Aorta (tissue), 5 donors: ENCODE measurements around the gene PRKCSH. TPM values are rescaled to one million over a fixed set of nuclear protein-coding genes. Genes with fewer than 3 reads are reported as not detected.

Source experiments
- ATAC-seq: fragments of 200-7000 bp; cut with Tn5 transposase; one replicate; pipeline ENCODE4 v1.9.1; 2022; ENCODE audit warnings: moderate library complexity; ENCODE audit not compliant: low FRiP score
- DNase-seq, 2 donors: peaks; one replicate each; pipeline ENCODE4 v3.0.0-alpha.2; 2020
- H3K27ac ChIP-seq, 2 donors: one replicate each; pipeline ENCODE4 v1.5.1; 2013; ENCODE audit warnings: low read length in 2 of 2, mild to moderate bottlenecking in 2 of 2, moderate library complexity in 2 of 2, control low read depth in 1 of 2, inconsistent platforms in 1 of 2, low read depth in 1 of 2
- H3K27me3 ChIP-seq, 2 donors: one replicate each; pipeline ENCODE4 v1.6.1; 2013; ENCODE audit warnings: control low read depth in 1 of 2, low read length in 1 of 2, mild to moderate bottlenecking in 1 of 2, moderate library complexity in 1 of 2; ENCODE audit not compliant: insufficient read depth in 2 of 2, control insufficient read depth in 1 of 2
- H3K36me3 ChIP-seq, 2 donors: one replicate each; pipeline ENCODE4 v1.6.1; 2013; ENCODE audit warnings: control low read depth in 1 of 2, low read length in 1 of 2, mild to moderate bottlenecking in 1 of 2; ENCODE audit not compliant: insufficient read depth in 2 of 2, control insufficient read depth in 1 of 2
- H3K4me1 ChIP-seq, 2 donors: one replicate each; pipeline ENCODE4 v1.6.1; 2013; ENCODE audit warnings: low read length in 2 of 2, control low read depth in 1 of 2, mild to moderate bottlenecking in 1 of 2, moderate library complexity in 1 of 2; ENCODE audit not compliant: insufficient read depth in 2 of 2, control insufficient read depth in 1 of 2
- H3K4me3 ChIP-seq, 2 donors: one replicate each; pipeline ENCODE4 v1.5.1; 2013; ENCODE audit warnings: low read length in 2 of 2, control low read depth in 1 of 2, mild to moderate bottlenecking in 1 of 2
- H3K9me3 ChIP-seq: one replicate; pipeline ENCODE4 v1.6.1; 2013; ENCODE audit warnings: mild to moderate bottlenecking, low read length; ENCODE audit not compliant: control insufficient read depth
- WGBS, 2 donors: extraction: QIAGEN DNeasy Blood & Tissue Kit; methylation state at CpG; one replicate each; pipeline ENCODE4 v1.1.7; 2013; 5-methylcytosine and 5-hydroxymethylcytosine counted together
- intact Hi-C, 2 donors: fragments of 100-400 bp; cut with DNase I; formaldehyde crosslinking; loops; one replicate each; pipeline versions ENCODE4 v1.14.2 to v1.15.0; 2022
- long read RNA-seq, 2 donors: library from polyadenylated mRNA; unstranded; transcript quantifications; one replicate each; pipeline ENCODE4 v2.0.0, GENCODE V29; 2020 to 2021
- polyA plus RNA-seq, 2 donors: library from polyadenylated mRNA; stranded (reverse); fragments of 200-250 nt; gene quantifications; one replicate each; pipeline ENCODE4 v1.2.3, GENCODE V29; 2013
- total RNA-seq, 2 donors: library from RNA; stranded (reverse); fragmentation: NEBNext Ultra II Directional; extraction: Animal tissue kit (Norgen Biotek cat#: 25700); gene quantifications; one replicate each; pipeline ENCODE4 v1.2.1, GENCODE V29; 2021
- donor health status: healthy with polysubstance abuse.
- donor health status: Bipolar disorder and iron deficiency.
- donor health status: DM: no; HTN: no; CAD: no.
- donor health status: DM: no; HTN: no; CAD: no.
- donor health status: DM: yes; HTN: yes; CAD: no.

Gene PRKCSH, protein sequence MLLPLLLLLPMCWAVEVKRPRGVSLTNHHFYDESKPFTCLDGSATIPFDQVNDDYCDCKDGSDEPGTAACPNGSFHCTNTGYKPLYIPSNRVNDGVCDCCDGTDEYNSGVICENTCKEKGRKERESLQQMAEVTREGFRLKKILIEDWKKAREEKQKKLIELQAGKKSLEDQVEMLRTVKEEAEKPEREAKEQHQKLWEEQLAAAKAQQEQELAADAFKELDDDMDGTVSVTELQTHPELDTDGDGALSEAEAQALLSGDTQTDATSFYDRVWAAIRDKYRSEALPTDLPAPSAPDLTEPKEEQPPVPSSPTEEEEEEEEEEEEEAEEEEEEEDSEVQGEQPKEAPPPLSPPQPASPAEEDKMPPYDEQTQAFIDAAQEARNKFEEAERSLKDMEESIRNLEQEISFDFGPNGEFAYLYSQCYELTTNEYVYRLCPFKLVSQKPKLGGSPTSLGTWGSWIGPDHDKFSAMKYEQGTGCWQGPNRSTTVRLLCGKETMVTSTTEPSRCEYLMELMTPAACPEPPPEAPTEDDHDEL
- total RNA-seq, result 100 to 1,000 TPM; 168 to 207 TPM
- polyA plus RNA-seq, result 100 to 1,000 TPM in 1 of 2 donors, 10 to 100 TPM in 1; 90.2 to 168 TPM
- long read RNA-seq, donor 1, partial matches to known transcripts, result 34 of 131 reads
- long read RNA-seq, donor 1, other reads (novel, unspliced or antisense), result 92 of 131 reads
- long read RNA-seq, donor 2, partial matches to known transcripts, result 13 of 39 reads
- long read RNA-seq, donor 2, other reads (novel, unspliced or antisense), result 25 of 39 reads

DNA sequence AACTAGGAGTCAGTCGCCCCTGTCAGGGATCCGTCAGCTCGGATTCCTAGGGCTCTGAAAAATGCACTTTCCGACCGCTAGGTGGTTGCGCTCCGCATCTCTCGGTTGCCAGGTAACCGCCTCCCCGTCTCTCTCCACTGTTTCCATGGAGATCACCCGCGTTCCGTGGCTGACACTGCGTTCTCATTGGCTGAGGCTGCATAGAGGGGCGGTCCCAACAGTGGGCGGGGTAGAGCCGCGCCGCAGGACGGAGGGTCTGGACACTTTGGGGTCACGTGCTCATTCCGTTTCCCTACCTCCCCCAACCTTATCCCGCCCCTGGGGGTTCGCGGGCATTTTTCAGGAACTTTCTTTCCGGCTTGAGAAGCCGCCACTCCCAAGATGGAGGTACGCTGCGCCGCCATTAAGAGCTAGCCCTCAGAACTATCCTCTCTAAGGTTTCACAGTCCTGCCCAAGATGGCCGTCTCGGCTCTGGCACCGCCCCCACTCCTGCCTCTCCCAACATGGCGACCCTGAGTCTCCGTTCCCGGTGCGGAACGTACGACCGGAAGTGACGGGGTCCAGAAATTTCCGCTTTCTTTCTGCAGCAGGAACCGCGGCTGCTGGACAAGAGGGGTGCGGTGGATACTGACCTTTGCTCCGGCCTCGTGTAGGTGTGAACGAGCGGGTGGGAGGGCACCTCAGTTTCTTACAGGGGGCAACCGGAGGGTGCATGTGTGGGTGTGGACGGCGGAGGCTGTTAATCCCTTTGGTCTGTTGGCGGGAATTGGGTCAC, at the start of gene PRKCSH, which contains the start of gene ODAD3:
Gene PRKCSH, plus strand, starts transcription at position 579 of the 776 bp plus-strand sequence. CDS start 483 bp downstream, outside the sequence.
Gene ODAD3, minus strand, starts transcription at position 65 of the 776 bp plus-strand sequence. CDS start 105 bp downstream, outside the sequence.
- H3K4me1 ChIP-seq, result no peaks in the 10 kb centered on the region
- intact Hi-C loops, result loop anchor here (5.0 kb wide), 2 partner anchors 53 to 143 kb away; partner anchors contain the start of gene EPOR (in 1 of the 2)
- H3K36me3 ChIP-seq, result no peaks in the 10 kb centered on the region
- peak; percentile 99 to 100 for DNase-seq
- no peaks in the 10 kb centered on the region for H3K9me3 ChIP-seq
- peak; percentile 99 for ATAC-seq
- peak within 1 kb of the TSS; percentile 49 to 67 for H3K4me3 ChIP-seq
- H3K27ac ChIP-seq, result peak within 1 kb of the TSS in 1 of 2 donors; percentile 66
- H3K27me3 ChIP-seq, result no peaks in the 10 kb centered on the region
- WGBS, 2 donors, result 0% methylated on average over 52 to 53 of the region's 53 CpGs

- Histone ChIP-seq H3K4me3 (no peak overlapping the region), H3K9me3 (peaks cover 2% of the 10 kb centered on the region), H3K36me3 (no peaks in the 10 kb centered on the region), H3K27ac (no peak overlapping the region), H3K27me3 (no peaks in the 10 kb centered on the region), H3K4me1 (no peaks in the 10 kb centered on the region)
- intact Hi-C loops, result no loop called here
- DNase-seq (no peak), ATAC-seq (no peak)
- WGBS, 2 donors, result 72 to 75% methylated on average over 19 of the region's 19 CpGs
Observed at GRCh38 chr19:11387162-11388034, 48.0 kb upstream of the PRKCSH start.

GRCh38 chr19:11390359-11390758, 45.1 kb upstream of the PRKCSH start:
- 92 to 100% methylated on average over 2 of the region's 2 CpGs for WGBS, 2 donors
- intact Hi-C loops, result no loop called here

GRCh38 chr19:11390933-11391680, 44.3 kb upstream of the PRKCSH start:
- Histone ChIP-seq H3K4me1 (no peaks in the 10 kb centered on the region), H3K36me3 (no peaks in the 10 kb centered on the region), H3K4me3 (no peak overlapping the region), H3K9me3 (peaks cover 2% of the 10 kb centered on the region), H3K27me3 (no peaks in the 10 kb centered on the region), H3K27ac (no peak overlapping the region)
- intact Hi-C loops, result no loop called here
- DNase-seq (no peak), ATAC-seq (no peak)
- 77 to 83% methylated on average over 4 of the region's 4 CpGs for WGBS, 2 donors

More at GRCh38 chr19:11390359-11390758, 45.1 kb upstream of the PRKCSH start:
- no peak overlapping the region for H3K27ac ChIP-seq
- DNase-seq (no peak), ATAC-seq (no peak)
- H3K4me1 ChIP-seq, result no peaks in the 10 kb centered on the region
- H3K36me3 ChIP-seq, result no peaks in the 10 kb centered on the region
- peaks cover 2% of the 10 kb centered on the region for H3K9me3 ChIP-seq
- H3K27me3 ChIP-seq, result no peaks in the 10 kb centered on the region
- no peak overlapping the region for H3K4me3 ChIP-seq

DNA sequence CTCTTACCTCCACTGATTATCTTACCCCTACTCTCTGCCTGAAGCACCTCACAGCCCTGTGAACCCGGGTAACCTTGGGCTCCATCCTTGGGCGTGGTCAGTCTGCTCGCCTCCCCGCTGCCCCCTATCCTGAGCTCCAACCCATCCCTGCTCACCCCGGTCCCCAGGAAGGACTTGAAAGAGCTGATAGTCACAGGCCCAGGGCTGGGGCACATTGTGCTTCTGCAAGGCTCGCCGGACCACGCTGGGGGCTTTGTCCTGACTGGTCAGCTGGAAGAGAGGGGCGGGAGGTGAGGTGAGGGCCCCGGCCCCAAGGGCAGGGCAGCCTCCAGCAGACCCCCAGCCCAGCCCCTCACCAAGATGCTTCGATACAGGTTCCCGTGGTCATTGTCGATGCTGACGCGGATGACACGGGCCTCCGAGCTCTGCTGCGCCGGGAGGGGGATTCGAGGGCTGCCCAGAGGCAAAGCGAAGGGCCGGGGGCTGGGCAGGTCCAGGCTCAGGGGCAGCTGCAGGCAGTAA, 38.3 kb upstream of the PRKCSH start:
- WGBS, 2 donors, result 91% methylated on average over 22 of the region's 22 CpGs

DNA sequence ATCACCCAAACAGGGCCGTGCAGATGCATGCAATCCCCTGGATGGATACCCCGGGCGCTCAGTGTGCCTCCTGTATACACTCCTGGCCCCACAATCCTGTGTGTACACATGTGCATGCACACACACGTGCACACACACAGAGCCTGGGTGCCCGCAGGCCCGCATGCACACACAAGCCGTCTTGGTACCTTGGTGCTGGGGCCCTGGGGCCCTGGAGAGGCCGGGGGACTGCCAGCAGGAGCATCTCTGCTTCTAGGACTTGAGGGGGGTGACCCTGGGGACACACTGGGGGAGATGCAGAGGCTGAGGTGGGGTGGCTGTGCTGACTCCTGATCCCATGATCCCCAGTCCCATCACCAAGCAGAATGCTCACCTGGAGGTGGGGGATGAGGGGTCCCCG, 35.8 kb upstream of the PRKCSH start:
- Histone ChIP-seq H3K36me3 (no peaks in the 10 kb centered on the region), H3K9me3 (no peaks in the 10 kb centered on the region), H3K27ac (no peak overlapping the region), H3K27me3 (no peaks in the 10 kb centered on the region), H3K4me3 (no peak overlapping the region), H3K4me1 (no peaks in the 10 kb centered on the region)
- no peak for ATAC-seq
- WGBS, 2 donors, result 92 to 94% methylated on average over 9 of the region's 9 CpGs
- intact Hi-C loops, result no loop called here
- no peak for DNase-seq

More for the DNA sequence above, 38.3 kb upstream of the PRKCSH start:
- intact Hi-C loops, result no loop called here
- Histone ChIP-seq H3K36me3 (no peaks in the 10 kb centered on the region), H3K27me3 (no peaks in the 10 kb centered on the region), H3K4me3 (no peak overlapping the region), H3K4me1 (no peaks in the 10 kb centered on the region), H3K27ac (no peak overlapping the region), H3K9me3 (no peaks in the 10 kb centered on the region)
- DNase-seq (no peak), ATAC-seq (no peak)

DNA sequence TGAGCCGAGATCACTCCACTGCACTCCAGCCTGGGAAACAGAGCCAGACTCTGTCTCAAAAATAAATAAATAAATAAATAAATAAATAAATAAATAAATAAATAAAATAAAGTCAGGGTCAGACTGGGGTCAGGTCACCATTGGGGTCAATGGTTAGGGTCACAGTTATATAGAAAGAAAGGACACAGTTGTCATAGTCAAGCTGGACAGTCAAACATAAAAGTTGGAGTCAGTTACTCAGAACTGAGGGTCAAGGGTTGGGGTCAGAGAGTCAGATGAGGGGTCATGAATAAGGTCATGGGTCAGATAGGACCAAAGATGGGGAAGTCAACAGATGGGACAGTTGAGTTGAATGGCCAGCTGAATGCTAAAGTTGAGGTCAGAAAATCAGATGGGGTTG, 34.6 kb upstream of the PRKCSH start:
- Histone ChIP-seq H3K9me3 (no peaks in the 10 kb centered on the region), H3K27ac (no peak overlapping the region), H3K27me3 (no peaks in the 10 kb centered on the region), H3K4me3 (no peak overlapping the region), H3K4me1 (no peaks in the 10 kb centered on the region), H3K36me3 (no peaks in the 10 kb centered on the region)
- DNase-seq (no peak), ATAC-seq (no peak)
- intact Hi-C loops, result no loop called here
- 68% methylated on average over 1 of the region's 1 CpG for WGBS, 2 donors
